Hematopoietic multipotent progenitor cell treated with erythropoietin and hydrocortisone succinate and interleukin-3 and kit ligand, for 8 days (in vitro differentiated cells): ENCODE data around the gene TMEM62.
"Not testable (repeated sequence)": the region's sequence is repeated elsewhere in the genome, so short reads cannot be mapped to it uniquely, and the experiment has no call there.

Experiments
- DNase-seq: peaks from one replicate; pipeline ENCODE4 v3.0.0-alpha.2; 2015

Gene TMEM62

GRCh38 chr15:43184407-43185124, 51.2 kb downstream of the TMEM62 start:
- DNase-seq: peak; percentile 75

GRCh38 chr15:43185157-43186002, 52.0 kb downstream of the TMEM62 start, which contains the start of gene CCNDBP1:
Gene CCNDBP1 (plus strand): TSS chr15:43185403. CDS start chr15:43185499, 96 bp downstream.
- peak; percentile 96 for DNase-seq

- no peak for DNase-seq
Observed at GRCh38 chr15:43186003-43186353, 52.6 kb downstream of the TMEM62 start.

DNA sequence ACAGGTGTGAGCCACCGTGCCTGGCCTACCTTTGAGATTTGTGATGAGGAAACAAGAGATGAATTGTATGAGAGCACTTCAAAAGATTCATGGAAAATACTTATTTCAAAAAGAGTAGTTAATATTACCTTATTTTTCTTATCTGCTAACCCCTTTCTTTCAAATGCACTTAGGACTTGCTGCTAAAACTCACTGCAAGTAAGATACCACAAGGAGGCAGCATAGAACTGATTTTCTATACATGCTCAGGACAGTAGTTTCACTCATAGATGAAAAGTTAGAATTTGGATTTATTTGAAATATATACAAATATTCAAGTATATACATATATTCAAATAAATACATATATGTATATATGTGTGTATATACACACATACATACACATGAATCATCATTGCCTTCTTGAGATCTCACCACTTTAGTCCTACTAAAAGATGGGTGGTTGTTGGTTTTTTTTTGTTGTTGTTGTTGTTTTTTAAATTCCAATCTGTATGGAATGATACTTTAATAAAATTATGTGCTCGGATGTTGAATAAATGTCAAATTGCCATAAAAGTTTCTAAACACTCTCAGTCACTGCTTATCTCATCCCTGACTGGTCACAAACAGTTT, 54.3 kb downstream of the TMEM62 start:
- DNase-seq: peak; percentile 77

- peak; percentile 41 for DNase-seq
Observed at GRCh38 chr15:43189296-43189695, 55.9 kb downstream of the TMEM62 start.

GRCh38 chr15:43190178-43190577, 56.8 kb downstream of the TMEM62 start:
- DNase-seq: no peak

GRCh38 chr15:43193710-43194109, 60.3 kb downstream of the TMEM62 start:
- no peak for DNase-seq

DNA sequence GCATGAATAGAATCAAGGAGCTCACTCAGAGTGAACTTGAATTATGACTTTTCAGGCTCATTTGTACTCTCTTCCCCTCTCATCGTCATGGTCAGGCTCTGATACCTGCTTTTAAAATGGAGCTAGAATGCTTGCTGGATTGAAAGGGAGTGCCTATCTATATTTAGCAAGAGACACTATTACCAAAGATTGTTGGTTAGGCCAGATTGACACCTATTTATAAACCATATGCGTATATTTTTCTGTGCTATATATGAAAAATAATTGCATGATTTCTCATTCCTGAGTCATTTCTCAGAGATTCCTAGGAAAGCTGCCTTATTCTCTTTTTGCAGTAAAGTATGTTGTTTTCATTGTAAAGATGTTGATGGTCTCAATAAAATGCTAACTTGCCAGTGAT, 61.4 kb downstream of the TMEM62 start:
- DNase-seq: no peak

DNA sequence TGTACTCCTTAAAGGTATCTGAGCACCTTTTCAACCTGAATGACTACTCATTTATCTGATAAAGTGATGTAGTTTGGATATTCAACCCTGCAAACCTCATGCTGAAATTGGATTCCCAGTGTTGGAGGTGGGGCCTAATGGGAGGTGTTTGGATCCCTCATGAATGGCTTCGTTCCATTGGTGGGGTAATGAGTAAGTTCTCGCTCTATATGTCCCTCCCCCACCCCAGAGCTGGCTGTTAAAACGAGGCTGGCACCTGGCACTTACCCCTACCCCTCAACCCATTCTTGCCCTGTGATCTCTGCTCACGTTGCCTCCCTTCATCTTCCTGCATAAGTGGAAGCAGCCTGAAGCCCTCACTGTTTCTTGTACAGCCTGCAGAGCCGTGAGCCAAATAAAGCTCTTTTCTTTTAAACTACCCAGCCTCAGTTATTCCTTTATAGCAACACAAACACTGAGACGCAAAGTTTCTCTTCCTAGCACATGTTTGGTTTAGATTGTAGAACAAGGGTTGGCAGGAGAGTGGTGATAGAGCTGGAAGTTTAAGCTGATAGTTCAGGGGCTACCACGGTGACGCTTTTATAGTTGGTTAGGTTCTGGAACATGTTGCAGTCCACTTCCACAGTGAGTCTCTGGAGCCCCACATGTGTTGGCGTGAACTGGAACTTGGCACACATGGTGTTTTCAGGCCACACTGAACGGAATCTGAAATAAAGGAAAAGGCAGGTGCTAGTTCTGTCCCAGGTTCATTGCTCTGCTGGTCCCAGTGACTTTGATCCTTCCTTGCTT, 63.6 kb downstream of the TMEM62 start:
- no peak for DNase-seq

DNA sequence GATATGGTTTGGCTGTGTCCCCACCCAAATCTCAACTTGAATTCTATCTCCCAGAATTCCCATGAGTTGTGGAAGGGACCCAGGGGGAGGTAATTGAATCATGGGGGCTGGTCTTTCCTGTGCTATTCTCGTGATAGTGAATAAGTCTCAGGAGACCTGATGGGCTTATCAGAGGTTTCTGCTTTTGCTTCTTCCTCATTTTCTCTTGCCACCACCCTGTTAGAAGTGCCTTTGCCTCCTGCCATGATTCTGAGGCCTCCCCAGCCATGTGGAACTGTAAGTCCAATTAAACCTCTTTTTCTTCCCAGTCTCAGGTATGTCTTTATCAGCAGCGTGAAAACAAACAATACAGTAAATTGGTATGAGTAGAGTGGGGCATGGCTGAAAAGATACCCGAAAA, 64.4 kb downstream of the TMEM62 start:
- not testable (repeated sequence) for DNase-seq

GRCh38 chr15:43198556-43198955, 65.2 kb downstream of the TMEM62 start:
- DNase-seq: not testable (repeated sequence)

DNA sequence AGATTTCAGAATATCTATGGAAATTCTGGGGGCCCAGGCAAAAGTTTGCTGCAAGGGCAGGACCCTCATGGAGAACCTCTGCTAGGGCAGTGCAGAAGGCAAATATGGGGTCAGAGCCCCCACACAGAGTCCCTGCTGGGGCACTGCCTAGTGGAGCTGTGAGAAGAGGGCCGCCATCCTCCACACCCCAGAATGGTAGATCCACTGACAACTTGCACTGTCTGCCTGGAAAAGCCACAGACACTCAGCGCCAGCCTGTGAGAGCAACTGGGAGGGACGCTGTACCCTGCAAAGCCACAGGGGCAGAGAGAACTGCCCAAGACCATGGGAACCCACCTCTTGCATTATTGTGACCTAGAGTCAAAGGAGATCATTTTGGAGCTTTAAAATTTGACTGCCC, 65.6 kb downstream of the TMEM62 start:
- no peak for DNase-seq

- no peak for DNase-seq
Observed at GRCh38 chr15:43199945-43200488, 66.6 kb downstream of the TMEM62 start.

DNA sequence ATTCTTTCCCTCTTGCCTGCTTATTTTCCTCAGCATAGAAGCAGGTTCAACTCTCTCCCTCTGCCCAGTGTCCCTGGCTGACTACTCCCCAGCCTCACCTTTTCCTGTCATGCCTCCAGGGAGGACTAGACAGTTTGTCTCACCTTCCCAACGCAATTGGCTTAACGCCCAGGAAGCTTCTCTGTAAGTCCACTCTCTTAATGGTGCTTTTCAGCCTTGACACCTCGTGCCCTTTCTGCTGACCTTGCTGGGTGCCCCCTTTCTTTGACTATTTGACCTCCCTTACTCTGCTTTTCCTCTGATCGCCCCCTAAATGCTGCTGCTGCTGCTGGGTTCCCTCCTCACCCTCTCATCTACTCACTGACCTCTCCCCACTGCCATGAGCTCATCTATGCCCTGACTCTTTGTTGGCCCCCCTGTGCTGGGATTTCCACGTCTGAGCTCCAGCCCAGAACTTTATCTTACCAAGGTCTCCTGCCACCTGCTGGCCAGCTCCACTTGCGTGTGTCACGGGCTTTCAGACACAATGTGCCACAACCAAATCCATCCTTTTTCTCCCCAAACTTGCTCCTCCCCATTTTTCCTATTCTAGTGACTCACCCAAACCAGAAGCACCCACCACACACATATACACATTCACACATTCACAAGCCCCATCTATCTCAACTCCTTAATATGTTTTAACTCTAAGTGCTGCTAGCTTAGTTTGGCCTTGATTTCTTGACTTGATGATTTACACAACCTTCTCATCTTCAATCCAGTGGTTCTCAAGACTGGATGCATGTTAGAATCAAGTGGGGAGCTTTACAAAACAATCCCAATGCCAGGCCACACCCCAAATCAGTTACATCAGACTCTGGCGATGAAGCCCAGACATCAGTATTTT, 70.9 kb downstream of the TMEM62 start:
- peak; percentile 72 for DNase-seq

DNA sequence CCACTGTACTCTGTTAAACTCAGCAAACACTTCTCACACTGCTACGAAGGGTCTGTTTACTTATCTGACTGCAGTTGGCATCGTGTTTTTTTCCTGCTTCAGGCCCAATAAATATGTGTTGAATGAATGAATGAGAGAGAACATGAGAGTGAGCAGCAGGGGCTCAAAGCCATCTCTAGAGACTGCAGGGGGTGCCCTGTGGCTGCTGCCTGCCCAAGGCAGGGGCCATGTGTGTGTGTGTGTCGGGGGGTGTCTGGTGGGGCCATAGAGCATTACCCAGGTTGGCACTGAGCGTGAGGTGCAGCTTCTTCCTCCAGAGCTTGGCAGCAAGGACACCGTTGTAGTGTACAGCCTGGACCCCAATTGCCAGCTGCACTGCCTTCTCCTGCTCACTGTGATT, 72.7 kb downstream of the TMEM62 start:
- no peak for DNase-seq

- no peak for DNase-seq
Observed at GRCh38 chr15:43207024-43207423, 73.6 kb downstream of the TMEM62 start.

GRCh38 chr15:43208052-43209002, 74.9 kb downstream of the TMEM62 start:
- no peak for DNase-seq

DNA sequence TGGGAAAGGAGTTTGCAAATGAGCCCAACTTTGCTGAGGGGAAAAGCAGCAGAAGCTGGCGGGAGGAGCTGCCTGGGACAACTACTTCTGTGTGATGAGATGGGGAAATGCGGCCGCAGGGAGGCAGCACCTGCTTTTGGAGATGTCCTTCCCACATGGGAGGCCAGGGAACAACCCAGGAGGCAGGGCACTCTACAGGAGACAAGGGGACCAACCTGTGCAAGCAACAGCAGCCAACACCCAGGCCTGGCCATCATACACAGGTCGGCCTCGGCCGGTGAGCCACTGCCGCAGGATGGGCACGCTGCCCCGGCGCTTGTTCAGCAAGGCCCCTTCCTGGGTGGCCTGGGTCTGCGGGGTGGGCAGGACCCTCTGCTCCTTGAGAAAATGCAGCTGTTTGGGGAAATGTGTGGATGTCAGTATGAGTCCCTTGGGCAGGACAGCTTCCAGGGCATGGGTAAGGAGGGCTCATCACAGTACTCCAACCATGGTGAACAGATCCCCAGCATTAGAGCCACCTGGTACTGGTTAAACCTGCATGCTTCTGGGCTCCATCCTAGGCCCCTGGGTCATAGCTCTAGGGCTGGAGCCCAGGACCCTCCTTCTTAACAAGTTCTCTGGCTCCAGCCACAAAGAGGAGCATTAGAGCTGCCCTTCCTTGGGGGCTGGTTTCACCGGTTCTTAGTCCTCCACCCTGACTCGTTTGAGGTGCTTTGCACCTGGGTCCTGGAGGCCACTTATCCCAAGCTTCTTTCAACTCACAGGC, 75.9 kb downstream of the TMEM62 start:
- peak; percentile 55 for DNase-seq

DNA sequence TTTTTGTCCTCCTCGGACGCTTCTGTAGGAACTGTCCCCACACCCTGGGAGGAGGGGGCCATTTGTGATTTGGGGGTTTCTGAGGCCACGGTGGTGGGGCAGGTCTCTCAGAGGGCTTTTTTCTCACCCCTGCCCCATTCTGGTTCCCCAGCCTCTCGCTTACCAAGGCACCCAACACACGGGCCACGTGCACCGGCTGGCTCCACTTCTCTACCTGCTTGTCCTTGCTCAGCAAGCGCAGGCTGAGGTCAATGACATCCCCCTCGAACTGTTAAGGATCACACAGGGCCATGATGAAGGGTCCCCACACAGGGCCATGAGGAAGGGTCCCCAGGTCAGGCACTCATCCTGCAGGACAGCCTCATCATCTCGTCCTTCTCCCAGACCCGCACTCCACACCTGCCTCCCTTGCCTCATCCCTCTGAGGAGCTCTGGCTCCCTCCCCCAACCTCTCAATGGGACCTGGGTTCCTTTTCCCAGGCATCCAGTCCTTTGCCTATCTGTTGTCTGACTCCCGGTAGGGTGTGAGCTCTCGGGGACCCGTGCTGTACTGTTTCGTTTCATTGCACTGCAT, 76.9 kb downstream of the TMEM62 start:
- no peak for DNase-seq
